Stimulated activated CD4-positive, alpha-beta T cell treated with anti-CD3 and anti-CD28 coated beads, Interleukin-1b, Interleukin-23, amount 100 ng/mL, for 24 hours (primary cell): ENCODE measurements around the gene NRIP1.
A peak's percentile ranks its signal among the peaks of the same experiment; 100 is the strongest.

Source experiments
- DNase-seq, 4 experiments: peaks; one replicate each; pipeline ENCODE4 v3.0.0-alpha.2; 2020; ENCODE audit warnings: low read depth in 4 of 4, low spot score in 1 of 4

Gene NRIP1

DNA sequence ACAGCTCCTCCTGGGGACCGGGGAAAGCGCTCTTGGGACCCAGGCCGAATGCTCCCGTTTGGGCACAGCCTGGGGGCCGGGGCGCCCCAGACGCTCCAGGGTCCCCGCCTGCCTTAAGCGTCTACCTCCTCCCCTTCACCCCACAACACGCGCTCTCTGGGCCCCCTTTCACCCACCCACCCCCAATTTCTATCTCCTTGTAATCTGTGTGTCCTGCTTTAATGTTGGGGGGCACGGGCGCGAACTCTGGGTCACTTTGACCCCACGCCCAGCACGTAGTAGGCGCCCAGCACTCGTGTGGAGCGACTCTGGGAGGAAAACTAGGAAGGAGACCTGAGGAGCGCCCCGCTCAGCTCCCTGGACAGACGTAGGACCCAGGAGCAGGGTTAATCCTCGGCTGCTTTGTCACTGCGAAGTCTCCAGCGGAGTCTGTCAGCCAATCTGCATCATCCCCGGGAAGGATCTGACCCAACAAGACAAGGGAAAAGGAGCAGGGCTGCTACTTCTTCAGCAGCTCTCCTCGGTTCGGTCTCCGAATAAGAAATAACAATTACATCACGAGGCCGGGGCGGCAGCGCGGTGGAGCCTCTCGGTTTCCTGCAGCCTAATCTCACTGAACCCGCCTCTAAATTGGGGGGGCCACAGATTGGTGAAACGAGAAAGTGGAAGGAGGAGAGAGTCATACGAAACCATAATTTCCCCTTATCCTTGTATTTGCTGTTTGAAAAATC, 757 bp upstream of the NRIP1 start:
- peak; percentile 40 to 64 (median 55) for DNase-seq

GRCh38 chr21:15063814-15064575, 805 bp downstream of the NRIP1 start:
- peak in 2 of 4 experiments; percentile 11 to 37 for DNase-seq

DNA sequence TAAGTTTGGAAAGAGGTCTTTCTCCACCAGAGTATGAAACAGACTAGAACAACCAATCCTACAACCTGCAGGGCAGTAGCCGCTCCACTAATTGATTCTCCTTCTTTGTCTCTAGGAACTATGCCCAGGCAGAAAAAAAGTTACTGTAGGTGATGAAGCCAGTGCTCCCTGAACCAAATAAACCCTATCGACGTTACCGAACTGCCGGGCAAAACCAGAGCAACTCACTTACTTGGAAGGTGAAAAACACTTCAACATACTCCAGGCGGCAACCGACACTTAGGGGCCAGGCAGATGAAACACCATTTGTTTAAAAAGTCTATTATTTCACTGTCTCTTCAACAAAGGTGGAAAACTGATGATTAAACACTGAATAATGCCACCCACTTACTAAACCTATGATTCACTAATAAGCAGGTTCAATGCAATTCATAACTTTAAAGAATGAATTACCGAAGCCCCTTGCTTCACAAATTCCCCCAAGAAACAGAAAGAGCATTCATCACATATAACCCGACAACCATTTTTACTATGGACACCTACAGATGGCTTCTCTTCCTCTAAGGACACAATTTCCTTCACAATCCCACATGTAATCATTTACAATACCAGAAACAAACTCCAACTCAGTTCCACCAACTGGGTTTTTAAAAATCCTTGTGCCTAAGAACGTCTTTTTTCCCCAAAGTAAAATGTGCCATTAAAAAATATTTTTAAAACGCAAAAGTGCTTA, 1.6 kb downstream of the NRIP1 start:
- peak in 2 of 4 experiments; percentile 7 to 21 for DNase-seq

DNA sequence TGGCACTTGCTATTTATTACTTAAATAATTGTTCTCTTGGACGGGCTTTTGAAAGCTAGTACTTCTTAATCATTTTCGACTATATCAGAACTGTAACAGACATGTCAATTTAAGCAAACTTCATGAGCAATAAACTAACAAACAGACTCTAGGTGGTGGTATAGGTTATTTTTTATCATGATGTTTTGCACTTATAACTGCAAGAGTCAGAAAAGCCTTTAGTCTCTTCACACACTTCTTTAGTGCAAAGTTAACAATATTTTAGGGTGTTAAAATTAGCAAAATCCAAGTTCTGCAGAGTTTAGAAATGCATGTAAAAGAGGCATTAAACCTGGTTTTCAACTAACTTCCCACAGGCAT, 2.2 kb downstream of the NRIP1 start:
- DNase-seq = no peak

- DNase-seq = no peak
These were observed 2.8 kb downstream of the NRIP1 start for GRCh38 chr21:15061747-15062605.

GRCh38 chr21:15061279-15061678, 3.5 kb downstream of the NRIP1 start:
- DNase-seq = no peak

- no peak for DNase-seq
These were observed 4.1 kb downstream of the NRIP1 start for GRCh38 chr21:15060543-15061175.

DNA sequence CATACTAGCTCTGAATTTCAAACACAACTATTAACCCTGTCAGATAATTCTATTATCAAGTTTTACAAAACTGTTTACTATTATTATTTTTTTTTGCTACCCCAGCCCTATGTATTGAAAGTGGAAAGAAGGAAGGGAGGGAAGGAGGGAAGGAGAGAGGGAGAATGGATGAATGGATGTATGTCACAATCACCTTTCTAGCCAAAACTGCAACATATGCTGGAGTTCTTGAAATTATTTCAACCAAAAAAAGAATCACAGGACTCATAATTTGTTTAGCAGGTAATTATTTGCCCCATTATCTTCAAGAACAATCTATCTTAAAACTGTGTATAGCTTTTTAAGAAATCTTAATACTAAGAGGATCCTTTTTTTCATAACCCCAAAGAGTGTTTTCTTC, 5.4 kb downstream of the NRIP1 start:
- DNase-seq = no peak

- no peak for DNase-seq
These were observed 5.9 kb downstream of the NRIP1 start for GRCh38 chr21:15058854-15059263.

GRCh38 chr21:15057285-15057684, 7.5 kb downstream of the NRIP1 start:
- DNase-seq = no peak

DNA sequence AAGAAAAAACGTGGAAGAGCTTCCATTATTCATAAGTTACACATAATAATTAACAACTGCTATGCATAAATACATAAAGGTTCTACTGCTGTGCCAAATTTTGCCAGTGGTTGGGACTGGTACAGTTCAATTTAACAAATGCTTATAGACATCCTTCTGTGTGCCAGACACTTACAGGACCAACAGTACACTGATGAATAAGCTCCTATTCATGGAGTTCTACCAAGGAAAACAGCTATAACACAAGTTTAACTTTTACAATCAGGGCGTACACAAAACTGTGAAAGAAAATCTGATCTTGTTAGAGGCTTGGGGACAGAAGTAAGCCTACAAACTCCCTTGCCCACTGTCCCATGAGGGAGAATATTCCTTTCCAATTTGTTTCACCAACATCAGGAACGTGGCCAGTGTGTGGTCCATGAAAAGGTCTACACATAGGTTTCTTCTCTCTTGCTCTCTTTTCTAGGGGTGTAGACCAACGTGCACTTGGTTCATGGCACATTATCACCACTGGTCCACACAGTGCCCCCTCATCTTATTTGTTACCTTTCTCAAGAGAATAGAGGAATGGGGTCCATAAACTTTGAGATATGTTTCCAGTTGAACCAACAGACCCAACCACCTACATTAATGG, 10.1 kb downstream of the NRIP1 start:
- no peak for DNase-seq

GRCh38 chr21:15054089-15054488, 10.7 kb downstream of the NRIP1 start:
- DNase-seq = no peak

DNA sequence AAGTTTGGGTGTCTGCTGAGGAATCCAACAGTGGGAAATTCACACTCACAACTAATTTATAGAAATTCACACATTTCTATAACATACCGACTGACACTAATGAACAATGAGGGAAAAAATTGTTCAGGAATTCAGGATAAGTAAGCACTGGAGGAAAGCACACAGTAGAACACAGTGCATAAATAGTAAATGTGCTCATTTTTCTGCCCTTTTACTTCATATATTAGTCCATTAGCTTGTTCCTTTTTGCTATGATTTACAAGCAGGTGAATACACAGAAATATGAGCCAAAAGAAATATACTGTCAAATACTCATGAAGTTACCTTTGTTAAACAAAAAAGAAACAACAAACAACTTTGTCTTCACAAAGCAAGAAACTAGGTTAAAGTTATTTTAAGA, 11.3 kb downstream of the NRIP1 start:
- DNase-seq = no peak

- DNase-seq = no peak
These were observed 12.4 kb downstream of the NRIP1 start for GRCh38 chr21:15052459-15052763.

- no peak for DNase-seq
These were observed 12.9 kb downstream of the NRIP1 start for GRCh38 chr21:15051644-15052458.

- no peak for DNase-seq
These were observed 14.0 kb downstream of the NRIP1 start for GRCh38 chr21:15050568-15051377.

DNA sequence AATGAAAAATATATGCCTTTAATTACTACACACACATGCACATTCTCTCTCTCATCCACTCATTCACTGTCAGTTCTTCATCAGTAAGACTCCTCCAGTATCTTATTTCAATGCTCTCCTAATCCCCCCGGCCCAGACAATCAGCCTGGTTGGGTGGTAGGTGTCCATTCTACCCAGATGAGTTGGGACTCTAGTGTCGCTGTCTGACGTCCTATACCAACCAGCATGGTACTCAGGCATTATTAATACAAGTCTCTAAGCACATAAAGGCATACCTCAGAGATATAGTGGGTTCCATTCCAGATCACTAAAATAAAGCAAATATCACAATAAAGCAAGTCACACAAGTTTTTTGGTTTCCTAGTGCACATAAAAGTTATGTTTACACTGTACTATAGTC, 19.8 kb downstream of the NRIP1 start:
- no peak for DNase-seq

DNA sequence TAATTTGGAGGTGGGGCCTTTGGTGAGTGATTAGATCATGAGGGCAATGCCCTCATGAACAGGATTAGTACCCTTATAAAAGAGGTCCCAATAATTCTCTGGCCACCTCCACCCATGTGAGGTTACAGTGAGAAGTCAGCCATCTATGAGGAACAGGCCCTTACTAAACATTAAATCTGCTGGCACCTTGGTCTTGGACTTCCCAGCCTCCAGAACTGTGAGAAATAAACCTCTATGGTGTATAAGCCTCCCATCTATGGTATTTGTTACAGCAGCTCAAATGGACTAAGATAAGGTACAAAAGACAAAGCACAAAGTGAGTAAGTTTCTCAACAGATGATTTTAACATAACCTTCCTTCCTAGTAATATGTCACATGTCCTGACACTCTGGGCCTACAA, 22.3 kb downstream of the NRIP1 start:
- DNase-seq = no peak
